ENCODE measurements around the gene PPM1J.
"Not testable (repeated sequence)": the region's sequence is repeated elsewhere in the genome, so short reads cannot be mapped to it uniquely, and the experiment has no call there.

PPM1J gene, protein sequence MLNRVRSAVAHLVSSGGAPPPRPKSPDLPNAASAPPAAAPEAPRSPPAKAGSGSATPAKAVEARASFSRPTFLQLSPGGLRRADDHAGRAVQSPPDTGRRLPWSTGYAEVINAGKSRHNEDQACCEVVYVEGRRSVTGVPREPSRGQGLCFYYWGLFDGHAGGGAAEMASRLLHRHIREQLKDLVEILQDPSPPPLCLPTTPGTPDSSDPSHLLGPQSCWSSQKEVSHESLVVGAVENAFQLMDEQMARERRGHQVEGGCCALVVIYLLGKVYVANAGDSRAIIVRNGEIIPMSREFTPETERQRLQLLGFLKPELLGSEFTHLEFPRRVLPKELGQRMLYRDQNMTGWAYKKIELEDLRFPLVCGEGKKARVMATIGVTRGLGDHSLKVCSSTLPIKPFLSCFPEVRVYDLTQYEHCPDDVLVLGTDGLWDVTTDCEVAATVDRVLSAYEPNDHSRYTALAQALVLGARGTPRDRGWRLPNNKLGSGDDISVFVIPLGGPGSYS

DNA sequence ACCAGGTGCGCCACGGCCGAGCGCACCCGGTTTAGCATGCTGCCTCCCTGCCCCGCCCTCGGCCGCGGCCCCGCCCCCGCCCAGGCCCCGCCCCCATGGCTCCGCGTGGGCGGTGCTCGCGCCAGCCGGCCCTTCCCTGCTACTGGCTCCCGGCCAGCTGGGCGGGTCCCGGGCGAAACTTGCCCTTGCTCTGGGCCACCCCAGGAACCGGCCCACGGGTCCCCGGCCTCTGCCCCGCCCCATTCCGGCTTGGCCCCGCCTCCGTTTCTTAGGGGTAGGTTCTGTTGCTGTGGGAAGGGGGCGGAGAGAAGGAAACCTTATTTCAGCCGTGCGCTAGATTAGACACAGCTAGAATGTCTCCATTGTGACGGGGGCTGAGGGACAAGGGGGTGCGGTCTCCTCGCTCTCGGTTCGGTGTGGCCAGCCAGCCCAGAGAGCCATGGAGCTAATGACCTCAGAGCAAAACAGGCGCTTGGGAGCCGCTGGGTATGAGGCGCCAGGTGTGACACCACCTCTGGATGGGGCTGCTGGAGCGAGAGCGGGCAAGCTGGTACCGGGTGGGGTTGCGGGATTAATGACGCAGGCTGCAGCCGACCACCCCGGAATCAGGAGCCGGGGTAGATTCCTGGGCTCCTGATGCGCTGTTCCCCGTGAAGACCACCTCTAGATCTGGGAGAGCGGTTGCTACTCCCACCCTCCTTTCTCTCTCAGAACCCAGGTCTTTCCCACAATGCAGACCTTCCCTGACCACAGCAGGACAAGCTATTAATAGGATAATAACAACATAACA is at the start of gene PPM1J:
Gene PPM1J (minus strand): TSS at position 69 of the 790 bp plus-strand sequence. CDS start 31 bp downstream, at position 38.
- DNase-seq = peak; percentile 68

DNA sequence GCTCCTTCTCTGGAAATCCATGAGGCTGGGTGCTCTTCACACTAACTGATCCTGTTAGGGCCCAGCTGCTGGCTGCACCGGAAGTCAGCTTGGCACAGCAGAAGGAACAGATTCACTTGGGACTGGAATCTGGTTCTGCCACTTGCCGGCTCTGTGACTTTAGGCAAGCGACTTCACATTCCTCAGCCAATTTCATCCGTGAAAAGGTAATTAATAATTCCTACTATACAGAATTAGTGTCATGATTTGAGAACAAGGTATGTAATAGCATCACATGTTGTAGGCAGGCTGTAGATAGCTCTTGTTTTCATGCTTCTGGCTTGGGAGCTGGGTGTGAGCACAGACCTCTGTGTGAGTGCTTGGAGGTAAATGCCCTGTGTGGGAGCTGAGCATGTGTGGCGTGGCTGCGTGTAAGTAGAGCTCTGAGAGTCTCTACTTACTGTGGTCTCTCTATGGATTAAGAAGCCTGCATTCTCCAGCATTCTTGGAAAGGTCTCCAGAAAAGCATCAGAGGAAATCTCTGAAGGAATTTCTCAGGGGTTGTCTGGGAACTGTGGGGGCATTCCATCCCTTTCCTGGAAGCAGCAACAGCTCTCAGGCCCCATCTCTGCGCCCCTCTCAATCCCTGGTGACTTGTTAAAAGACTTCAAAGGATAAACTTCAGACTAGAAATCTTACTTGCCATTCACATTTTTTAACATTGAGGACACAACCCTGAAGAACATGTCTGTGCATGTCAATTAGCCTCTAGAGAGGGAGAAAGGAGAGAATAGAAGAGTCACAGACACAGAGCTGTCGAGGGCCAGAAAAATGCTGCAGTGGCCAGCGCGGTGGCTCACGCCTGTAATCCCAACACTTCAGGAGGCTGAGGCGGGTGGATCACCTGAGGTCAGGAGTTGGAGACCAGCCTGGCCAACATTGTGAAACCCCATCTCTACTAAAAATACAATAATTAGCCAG is 47.7 kb upstream of the PPM1J start:
- DNase-seq = no peak

DNA sequence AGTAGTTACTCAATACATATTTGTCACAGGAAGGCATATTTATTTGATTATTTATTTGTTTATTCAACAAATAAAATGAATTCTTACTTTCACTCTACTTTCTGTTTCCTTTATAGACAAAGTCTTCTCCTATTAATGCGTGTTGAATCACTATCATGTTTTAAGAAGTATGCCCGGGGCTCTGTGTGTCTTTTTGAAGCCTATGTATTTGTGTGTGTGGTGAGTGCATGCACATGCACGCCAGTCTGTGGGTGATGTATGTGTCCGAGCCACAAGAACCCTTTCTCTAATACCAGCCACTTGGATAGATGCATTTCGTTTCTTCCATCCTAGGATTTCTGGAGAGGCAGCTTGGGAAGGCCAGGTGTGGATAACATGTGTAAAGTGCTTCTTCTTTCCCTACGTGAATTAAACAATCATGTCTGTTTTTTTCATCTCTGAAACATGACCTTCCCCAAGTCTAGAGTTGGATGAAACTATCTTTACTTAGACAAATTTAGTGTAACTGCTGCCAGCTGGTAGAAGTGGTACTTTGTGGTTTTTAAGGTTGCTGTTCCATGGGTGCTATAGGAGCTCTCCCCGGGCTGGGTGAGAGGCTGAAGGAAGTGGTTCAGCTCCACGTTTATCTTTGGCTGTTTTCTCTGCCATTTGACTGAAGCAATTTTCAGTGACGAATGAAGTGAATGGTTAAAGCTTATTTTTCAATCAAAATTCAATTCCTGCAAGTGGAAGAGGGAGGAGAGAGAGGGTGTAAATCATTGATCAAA is 46.8 kb upstream of the PPM1J start:
- DNase-seq = no peak

DNA sequence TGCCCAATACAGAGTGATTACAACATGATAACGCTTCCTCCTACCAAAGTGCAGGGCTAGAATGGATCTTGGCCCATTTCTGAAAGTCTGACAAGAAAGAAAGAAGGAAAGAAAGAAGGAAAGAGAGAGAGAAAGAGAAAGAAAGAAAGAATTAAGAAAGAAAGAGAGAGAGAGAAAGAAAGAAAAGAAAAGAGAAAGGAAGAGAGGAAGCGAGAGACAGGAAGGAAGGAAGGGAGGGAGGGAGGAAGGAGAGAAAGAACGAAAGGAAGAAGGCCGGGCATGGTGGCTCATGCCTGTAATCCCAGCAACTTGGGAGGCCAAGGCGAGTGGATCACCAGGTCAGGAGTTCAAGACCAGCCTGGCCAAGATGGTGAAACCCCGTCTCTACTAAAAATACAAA is 44.1 kb upstream of the PPM1J start:
- DNase-seq = no peak

DNA sequence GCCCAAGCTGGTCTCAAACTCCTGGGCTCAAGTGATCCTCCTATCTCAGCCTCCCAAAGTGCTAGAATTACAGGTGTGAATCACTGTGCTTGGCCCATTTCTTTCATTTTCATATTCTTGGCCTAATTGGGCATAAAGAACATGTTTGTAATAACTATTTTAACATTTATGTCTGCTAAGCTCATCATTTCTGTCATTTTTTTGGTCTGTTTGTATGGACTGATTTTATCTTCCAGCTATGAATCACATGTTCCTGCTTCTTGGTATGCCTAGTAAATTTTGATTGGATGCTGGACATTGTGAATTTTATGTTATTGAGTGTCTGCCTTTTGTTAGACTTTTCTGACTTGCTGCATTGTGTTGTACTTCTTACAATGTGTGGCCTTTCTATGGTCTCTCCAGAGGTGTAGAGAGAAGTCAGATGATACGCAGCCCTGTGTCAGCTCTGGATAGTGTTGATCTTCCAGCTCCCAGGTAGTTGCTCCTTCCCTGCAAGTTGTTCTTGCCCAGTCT is 39.0 kb upstream of the PPM1J start:
- DNase-seq = no peak

DNA sequence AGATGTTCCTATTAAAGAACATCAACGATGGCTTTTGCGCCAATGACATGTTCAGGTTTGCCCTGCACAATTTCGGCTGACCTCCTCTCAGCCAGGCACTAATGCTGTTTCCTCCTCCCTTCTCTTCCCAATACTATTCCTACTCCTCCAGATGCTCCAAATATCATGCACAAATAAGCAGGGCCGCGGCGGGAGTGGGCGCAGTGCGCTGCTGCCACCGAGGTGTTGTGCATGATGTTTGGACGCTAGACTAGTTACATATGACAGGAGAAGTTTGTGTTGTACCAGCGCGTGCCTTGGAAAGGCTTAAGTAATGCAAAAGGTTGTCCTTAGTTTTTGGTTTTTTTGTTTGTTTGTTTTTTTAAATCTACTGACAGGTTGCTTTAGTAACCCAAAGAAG is 33.3 kb upstream of the PPM1J start:
- DNase-seq = no peak

DNA sequence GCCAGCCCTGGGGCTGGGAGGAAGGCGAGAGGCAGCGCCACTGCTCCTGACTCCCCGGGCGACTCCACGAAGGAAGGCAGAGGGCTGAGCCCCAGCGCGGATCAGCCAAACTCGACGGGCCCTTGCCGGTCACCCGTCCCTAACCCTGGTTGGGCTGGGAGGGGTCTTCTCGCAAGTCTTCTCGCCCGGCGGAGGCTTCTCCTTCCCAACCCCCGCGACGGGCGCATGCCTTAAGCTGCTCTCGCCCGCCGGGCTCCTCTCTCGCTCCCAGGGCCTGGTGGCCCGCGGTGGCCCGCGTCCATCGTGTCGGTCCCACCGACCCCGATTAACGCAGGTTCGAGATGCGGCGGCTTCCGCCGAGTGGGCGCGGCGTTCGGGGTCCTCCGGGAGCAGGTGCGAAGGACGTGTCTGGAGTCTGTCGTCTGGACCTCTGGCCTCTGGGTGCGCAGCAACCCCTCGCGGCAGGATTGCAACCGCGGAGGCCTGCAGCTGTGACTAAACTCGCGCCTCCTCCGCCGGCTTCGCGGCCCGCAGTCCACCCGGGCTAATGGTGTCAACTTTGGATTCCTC is 29.0 kb upstream of the PPM1J start:
- DNase-seq = no peak

DNA sequence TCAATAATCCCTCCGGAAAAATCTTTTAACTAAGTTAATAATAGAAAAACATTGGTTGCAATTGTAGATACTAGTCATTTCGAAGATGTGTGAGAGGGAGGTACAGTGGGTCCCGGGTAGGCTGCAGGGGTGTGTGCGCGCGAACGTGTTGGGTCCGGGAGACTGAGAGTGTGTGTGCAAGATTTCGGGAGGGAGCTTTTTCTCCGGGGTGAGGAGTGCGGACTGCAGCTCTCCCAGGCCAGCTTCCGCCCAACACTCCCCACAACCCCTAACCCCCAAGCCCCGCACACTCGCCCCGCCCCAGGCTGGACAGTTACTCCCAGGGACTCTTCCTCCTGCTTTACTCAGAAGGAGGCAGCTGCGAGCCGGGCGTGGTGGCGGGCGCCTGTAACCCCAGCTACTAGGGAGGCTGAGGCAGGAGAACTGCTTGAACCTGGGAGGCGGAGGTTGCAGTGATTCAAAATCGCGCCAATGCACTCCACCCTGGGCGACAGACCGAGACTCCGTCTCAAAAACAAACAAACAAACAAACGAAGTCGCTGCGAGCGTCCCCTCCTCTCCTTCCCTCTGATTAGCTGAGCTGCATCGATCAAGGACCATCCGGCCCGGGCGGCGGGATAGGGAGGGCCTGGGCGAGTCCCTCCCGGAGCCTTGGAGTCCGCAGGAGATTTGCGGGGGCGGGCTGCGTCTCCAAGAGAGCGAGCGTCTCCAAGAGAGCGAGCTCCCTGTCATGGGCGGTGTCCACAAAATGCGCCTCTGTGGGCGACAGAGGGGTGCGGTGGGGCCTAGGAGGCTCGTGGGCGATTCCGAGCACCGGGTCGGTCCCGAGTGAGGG is 28.3 kb upstream of the PPM1J start:
- no peak for DNase-seq

DNA sequence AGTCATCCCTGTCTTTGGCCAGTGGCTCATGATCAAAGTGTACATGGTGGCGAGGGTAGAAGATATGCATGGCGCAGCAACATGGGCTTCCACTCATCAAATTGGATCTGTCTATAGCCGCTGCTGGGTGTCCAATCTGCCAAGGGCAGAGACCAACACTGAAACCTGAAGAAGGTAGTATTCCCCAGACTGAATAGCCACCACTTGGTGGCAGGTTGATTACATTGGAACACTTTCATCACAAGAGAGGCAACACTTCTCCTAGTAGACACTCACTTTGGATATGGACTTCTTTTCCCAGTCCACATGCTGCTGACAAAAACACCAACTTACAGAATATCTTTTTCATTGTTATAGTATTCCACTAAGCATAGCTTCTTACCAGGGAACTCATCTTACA is 22.4 kb upstream of the PPM1J start:
- no peak for DNase-seq

DNA sequence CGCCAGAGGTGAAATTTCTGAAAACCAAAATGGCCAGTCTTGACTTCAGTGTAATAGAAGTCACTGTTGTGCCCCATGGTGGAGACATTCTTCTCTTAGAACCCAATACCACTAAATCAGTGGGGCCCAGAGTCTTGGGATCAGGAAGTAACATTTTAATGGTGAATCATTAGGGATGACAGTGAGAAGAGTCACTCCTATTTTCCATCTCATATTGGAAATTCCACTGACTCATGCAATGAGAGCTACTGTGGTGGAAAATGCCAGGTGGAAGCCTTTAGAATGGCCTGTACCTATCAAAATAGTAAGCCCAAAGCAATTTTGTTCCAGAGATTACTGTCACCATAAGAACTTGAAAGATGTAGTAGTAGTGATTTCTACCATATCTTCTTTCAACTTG is 20.6 kb upstream of the PPM1J start:
- DNase-seq = no peak

DNA sequence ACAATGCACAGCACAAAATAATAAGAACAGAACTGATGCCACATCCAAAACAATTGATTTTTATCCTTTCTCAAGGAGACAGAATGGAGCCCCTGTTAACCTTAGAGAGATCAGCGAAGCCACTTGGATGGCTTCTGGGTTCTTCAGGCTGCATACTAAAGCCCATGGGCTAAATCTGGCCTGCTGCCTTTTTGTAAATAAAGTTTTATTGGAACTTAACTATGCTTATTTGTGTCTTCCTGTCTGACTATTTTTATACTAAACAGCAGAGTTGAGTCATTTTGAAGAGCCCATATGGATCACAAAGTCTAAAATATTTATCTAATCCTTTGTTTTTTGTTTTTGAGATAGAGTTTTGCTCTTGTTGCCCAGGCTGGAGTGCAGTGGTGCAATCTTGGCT is 16.3 kb upstream of the PPM1J start:
- no peak for DNase-seq

DNA sequence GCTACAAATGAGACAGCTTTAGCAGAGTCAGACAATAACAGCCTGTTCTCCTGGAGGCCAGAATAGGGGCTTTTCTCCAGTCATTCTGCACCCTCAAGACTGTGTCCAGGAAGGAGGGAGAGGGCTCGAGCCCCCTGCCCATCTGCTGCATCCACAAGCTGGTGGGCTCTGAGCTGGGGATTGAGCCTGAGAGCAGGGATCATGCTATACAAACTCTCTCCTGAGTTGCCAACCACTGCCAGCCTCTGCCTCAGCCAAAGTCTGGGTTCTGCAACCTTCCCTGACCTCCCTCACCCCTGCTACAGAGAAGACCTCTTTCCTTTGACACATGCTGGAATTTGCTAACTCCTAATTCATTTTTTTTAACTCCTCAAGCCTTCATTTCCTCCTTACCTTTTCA is 14.8 kb upstream of the PPM1J start:
- no peak for DNase-seq

DNA sequence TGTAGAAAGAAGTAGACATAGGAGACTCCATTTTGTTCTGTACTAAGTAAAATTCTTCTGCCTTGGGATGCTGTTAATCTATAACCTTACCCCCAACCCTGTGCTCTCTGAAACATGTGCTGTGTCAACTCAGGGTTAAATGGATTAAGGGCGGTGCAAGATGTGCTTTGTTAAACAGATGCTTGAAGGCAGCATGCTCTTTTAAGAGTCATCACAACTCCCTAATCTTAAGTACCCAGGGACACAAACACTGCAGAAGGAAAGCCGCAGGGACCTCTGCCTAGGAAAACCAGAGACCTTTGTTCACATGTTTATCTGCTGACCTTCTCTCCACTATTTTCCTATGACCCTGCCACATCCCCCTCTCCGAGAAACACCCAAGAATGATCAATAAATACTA is 13.9 kb upstream of the PPM1J start:
- not testable (repeated sequence) for DNase-seq

DNA sequence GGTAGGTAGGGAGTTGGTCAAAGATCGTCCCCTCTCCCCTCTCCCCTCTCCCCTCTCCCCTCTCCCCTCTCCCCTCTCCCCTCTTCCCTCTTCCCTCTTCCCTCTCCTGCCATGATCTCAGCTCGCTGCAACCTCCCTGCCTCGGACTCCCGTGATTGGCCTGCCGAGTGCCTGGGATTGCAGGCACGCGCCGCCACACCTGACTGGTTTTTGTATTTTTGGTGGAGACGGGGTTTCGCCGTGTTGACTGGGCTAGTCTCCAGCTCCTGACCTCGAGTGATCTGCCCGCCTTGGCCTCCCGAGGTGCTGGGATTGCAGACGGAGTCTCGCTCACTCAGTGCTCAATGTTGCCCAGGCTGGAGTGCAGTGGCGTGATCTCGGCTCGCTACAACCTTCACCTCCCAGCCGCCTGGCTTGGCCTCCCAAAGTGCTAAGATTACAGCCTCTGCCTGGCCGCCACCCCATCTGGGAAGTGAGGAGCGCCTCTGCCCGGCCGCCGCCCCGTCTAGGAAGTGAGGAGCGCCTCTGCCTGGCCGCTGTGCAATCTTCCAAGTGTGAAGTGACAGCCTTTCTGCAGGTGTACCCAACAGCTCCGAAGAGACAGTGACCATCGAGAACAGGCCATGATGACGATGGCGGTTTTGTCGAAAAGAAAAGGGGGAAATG is 13.3 kb upstream of the PPM1J start:
- not testable (repeated sequence) for DNase-seq

DNA sequence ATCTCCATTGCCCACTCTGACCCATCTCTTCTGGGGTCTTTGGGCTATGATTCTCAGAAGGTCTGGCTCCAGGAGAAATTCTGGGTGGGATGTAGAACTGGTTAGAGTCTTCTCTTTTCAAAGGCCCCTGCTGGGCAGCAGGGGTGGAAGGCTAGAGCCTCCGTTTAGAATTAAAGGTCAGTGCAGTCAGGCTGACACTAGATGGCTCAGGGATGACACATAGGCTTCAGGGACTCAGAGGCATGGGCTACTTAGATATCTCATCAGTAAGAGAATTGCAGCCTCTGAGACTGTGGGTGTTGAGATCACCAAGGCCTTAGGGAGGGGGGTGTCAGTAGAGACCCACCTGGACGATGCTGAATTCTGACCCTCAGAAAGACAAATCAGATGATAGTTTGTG is 12.6 kb upstream of the PPM1J start:
- DNase-seq = no peak

DNA sequence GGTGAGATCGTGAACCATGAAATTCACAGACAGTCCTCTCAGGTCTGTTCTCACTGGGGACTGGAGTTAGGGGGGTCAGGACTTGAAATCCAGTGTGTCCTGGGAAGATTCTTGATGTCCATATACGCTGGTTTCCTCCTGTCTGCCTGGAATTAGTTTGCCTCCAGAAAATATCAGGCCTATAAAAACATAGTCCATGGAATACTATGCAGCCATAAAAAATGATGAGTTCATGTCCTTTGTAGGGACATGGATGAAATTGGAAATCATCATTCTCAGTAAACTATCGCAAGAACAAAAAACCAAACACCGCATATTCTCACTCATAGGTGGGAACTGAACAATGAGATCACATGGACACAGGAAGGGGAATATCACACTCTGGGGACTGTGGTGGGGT is 9.1 kb upstream of the PPM1J start:
- DNase-seq = not testable (repeated sequence)

DNA sequence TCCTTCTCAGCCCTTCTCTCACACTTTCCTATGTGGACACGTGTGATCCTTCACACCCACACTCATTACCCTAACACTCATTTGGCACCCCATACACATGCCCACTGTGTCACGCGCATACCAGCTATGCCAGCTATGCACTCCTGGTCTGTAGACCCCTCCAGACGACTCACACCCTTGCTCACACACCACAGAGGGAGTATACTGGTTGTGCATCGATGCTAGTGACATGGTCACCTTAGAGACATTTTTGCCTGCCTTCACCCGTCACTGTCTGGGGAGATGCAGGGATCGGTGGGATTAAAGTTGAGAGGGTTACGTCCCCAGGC is 8.3 kb upstream of the PPM1J start:
- DNase-seq = no peak

DNA sequence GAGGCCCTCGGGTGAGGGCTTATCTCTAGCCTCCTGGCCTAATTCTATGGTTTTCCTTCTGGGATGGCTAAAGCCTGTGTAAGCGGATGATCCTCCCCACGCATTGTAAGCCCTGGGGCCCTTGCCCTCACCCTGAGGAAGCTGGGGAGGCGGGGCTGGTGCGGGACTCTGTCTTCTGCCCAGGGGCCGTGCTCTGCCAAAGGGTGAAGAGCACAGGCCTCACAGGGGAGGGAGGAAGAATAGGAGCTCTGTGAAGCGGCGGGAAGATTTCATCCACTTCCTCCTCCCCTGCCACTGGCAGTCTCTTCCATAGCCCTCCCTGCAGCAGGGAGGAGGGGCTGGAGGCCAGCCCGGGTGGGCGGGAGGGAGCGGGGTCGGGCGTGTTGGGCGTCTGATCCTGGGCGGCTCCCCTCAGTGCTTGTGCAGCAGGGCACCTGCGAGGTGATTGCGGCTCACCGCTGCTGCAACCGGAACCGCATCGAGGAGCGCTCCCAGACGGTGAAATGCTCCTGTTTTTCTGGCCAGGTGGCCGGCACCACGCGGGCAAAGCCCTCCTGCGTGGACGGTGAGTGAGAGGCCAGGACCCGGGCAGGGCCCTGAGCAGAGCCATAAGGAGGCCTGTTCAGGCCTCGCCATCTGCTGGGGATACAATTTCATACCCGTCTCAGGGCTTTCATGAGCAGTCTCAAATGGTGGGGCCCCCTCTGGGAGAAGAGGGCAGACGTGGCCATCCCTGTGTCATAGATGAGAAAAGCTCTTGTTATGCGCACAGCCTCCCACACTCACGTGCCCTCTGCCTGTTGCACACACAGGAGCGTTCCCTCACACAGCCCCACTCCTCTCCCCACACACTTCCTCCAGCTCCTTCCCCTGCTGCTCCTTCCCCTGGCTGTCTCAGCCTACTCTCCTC is 7.7 kb upstream of the PPM1J start:
- no peak for DNase-seq

DNA sequence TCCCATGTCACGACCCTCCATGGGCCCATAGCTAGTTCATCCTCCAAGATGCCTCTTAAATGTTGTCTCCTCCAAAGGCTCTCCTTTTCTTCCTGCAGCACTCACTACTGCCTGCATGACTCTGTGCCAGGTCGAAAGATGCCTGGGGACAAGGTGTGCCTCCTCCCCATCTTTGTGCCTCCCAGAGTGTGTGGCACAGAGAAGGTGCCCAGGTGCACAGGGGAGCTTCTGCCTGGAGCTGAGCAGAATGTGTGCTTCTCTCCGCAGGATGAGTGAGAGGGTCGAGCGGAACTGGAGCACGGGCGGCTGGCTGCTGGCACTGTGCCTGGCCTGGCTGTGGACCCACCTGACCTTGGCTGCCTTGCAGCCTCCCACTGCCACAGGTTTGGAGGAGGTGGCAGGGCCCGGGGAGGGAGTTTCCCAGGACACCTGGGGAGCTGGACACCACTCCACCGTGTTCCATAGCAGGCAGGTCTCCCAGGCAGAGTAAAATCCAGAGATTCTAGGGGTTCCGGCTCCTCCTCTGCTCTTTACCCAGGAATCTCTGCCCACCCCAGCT is 6.9 kb upstream of the PPM1J start:
- DNase-seq = no peak

Data from NCI-H446 treated with DMSO at 0.1 percent for 48 hours (cell line).